ENCODE data around the gene ROMO1.

Gene ROMO1

GRCh38 chr20:35661053-35661452 is 38.2 kb upstream of the ROMO1 start (continued):
- TF ChIP-seq ZNF596 (tag by site-specific recombination; IDR thresholded peaks at IDR 0.05) = no peak
- TF ChIP-seq, protein P1, sequence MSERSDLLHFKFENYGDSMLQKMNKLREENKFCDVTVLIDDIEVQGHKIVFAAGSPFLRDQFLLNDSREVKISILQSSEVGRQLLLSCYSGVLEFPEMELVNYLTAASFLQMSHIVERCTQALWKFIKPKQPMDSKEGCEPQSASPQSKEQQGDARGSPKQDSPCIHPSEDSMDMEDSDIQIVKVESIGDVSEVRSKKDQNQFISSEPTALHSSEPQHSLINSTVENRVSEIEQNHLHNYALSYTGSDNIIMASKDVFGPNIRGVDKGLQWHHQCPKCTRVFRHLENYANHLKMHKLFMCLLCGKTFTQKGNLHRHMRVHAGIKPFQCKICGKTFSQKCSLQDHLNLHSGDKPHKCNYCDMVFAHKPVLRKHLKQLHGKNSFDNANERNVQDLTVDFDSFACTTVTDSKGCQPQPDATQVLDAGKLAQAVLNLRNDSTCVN (tag by site-specific recombination; optimal IDR thresholded peaks at IDR 0.05) = no peak
- no peak for TF ChIP-seq ZNF513 (tag by site-specific recombination; IDR thresholded peaks at IDR 0.05)
- TF ChIP-seq ZFP41 (tag by site-specific recombination; IDR thresholded peaks at IDR 0.05; ENCODE audit: borderline replicate concordance) = no peak
- TF ChIP-seq ZNF302 (tag by site-specific recombination; IDR thresholded peaks at IDR 0.05; ENCODE audit: low read depth) = no peak

DNA sequence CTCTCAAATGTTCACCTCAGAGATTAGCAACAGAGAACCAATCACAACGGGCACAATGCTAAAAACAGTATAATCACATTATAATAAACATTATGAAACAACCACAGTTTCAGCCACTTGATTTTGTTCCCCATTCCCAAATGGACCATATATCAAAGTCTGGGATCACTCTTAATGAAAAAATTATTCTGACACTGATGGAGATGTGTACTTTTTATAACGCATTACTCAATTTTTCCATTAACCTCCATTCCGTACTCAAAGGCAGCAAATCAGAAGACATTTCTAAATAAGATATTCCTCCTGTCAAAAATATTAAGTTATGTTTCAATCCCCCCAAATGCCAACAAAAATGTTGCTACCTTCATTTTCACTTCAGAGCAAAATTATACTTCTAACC is 37.3 kb upstream of the ROMO1 start:
- CTCF ChIA-PET = interaction anchor here (1.2 kb wide), 1 partner anchor 42 kb away, joined by 3 read pairs; no protein-coding TSS in a partner anchor
- H3K4me3 ChIP-seq (ENCODE audit: low read depth, low read length) = peak overlapping the region; percentile 20
- POLR2A ChIA-PET = no interaction called here
- TF ChIP-seq ZNF560 (tag by site-specific recombination; IDR thresholded peaks at IDR 0.05; ENCODE audit: borderline replicate concordance) (no peak), ZNF580 (tag by site-specific recombination; IDR thresholded peaks at IDR 0.05) (no peak), ZNF148 (tag by site-specific recombination; IDR thresholded peaks at IDR 0.05; ENCODE audit: borderline replicate concordance) (no peak), ZNF341 (tag by site-specific recombination; IDR thresholded peaks at IDR 0.05; ENCODE audit: low read depth) (no peak), ZNF214 (tag by site-specific recombination; IDR thresholded peaks at IDR 0.05; ENCODE audit: borderline replicate concordance) (no peak)
- TF ChIP-seq, protein P2, sequence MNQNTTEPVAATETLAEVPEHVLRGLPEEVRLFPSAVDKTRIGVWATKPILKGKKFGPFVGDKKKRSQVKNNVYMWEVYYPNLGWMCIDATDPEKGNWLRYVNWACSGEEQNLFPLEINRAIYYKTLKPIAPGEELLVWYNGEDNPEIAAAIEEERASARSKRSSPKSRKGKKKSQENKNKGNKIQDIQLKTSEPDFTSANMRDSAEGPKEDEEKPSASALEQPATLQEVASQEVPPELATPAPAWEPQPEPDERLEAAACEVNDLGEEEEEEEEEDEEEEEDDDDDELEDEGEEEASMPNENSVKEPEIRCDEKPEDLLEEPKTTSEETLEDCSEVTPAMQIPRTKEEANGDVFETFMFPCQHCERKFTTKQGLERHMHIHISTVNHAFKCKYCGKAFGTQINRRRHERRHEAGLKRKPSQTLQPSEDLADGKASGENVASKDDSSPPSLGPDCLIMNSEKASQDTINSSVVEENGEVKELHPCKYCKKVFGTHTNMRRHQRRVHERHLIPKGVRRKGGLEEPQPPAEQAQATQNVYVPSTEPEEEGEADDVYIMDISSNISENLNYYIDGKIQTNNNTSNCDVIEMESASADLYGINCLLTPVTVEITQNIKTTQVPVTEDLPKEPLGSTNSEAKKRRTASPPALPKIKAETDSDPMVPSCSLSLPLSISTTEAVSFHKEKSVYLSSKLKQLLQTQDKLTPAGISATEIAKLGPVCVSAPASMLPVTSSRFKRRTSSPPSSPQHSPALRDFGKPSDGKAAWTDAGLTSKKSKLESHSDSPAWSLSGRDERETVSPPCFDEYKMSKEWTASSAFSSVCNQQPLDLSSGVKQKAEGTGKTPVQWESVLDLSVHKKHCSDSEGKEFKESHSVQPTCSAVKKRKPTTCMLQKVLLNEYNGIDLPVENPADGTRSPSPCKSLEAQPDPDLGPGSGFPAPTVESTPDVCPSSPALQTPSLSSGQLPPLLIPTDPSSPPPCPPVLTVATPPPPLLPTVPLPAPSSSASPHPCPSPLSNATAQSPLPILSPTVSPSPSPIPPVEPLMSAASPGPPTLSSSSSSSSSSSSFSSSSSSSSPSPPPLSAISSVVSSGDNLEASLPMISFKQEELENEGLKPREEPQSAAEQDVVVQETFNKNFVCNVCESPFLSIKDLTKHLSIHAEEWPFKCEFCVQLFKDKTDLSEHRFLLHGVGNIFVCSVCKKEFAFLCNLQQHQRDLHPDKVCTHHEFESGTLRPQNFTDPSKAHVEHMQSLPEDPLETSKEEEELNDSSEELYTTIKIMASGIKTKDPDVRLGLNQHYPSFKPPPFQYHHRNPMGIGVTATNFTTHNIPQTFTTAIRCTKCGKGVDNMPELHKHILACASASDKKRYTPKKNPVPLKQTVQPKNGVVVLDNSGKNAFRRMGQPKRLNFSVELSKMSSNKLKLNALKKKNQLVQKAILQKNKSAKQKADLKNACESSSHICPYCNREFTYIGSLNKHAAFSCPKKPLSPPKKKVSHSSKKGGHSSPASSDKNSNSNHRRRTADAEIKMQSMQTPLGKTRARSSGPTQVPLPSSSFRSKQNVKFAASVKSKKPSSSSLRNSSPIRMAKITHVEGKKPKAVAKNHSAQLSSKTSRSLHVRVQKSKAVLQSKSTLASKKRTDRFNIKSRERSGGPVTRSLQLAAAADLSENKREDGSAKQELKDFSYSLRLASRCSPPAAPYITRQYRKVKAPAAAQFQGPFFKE (tag by site-specific recombination; IDR thresholded peaks at IDR 0.05; ENCODE audit: borderline replicate concordance) = no peak
- TF ChIP-seq, protein P3, sequence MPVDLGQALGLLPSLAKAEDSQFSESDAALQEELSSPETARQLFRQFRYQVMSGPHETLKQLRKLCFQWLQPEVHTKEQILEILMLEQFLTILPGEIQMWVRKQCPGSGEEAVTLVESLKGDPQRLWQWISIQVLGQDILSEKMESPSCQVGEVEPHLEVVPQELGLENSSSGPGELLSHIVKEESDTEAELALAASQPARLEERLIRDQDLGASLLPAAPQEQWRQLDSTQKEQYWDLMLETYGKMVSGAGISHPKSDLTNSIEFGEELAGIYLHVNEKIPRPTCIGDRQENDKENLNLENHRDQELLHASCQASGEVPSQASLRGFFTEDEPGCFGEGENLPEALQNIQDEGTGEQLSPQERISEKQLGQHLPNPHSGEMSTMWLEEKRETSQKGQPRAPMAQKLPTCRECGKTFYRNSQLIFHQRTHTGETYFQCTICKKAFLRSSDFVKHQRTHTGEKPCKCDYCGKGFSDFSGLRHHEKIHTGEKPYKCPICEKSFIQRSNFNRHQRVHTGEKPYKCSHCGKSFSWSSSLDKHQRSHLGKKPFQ (tag by site-specific recombination; IDR thresholded peaks at IDR 0.05) = no peak
- H3K36me3 ChIP-seq (ENCODE audit: control insufficient read depth in 2 of 2, insufficient read depth in 1 of 2, low read length in 2 of 2) = peaks cover 0 to 5% of the 10 kb centered on the region in 2 experiments; a peak in 1 of 3 replicates
- no peaks in the 10 kb centered on the region for H3K9me3 ChIP-seq (ENCODE audit: control insufficient read depth, insufficient read depth, low read depth, low read length)
- H3K4me1 ChIP-seq (ENCODE audit: control insufficient read depth, insufficient read depth, low read length) = peaks cover 21% of the 10 kb centered on the region
- H3K27ac ChIP-seq (ENCODE audit: extremely low read depth, low read depth, low read length) = no peak overlapping the region
